Heart left ventricle (tissue), 16 donors: ENCODE measurements around the gene TXNRD3. TPM values are rescaled to one million over a fixed set of nuclear protein-coding genes. Genes with fewer than 3 reads are reported as not detected.

Experiments used
- ATAC-seq, 4 donors: fragments of 200-7000 bp; cut with Tn5 transposase; one replicate each; pipeline ENCODE4 v1.9.1; 2020 to 2022; ENCODE audit warnings: moderate library complexity in 4 of 4, mild to moderate bottlenecking in 3 of 4, moderate number of reproducible peaks in 1 of 4
- DNase-seq, 5 donors: peaks; one replicate each; pipeline ENCODE4 v3.0.0-alpha.2; 2020
- H3K27ac ChIP-seq, 12 donors: fragments of 200-600 bp; sonication (generic) in 4 of 12; one replicate each; pipeline versions ENCODE4 v1.5.0 to v1.8.0; 2016 to 2022; ENCODE audit warnings: mild to moderate bottlenecking in 2 of 12
- H3K27me3 ChIP-seq, 9 donors: fragments of 200-600 bp; sonication (generic) in 2 of 9; one replicate each; pipeline versions ENCODE4 v1.5.1 to v1.8.0; 2016 to 2022; ENCODE audit warnings: mild to moderate bottlenecking in 3 of 9
- H3K36me3 ChIP-seq, 9 donors: fragments of 200-600 bp; sonication (generic) in 2 of 9; one replicate each; pipeline versions ENCODE4 v1.5.0 to v1.8.0; 2018 to 2022; ENCODE audit warnings: mild to moderate bottlenecking in 2 of 9
- H3K4me1 ChIP-seq, 12 donors: fragments of 200-600 bp; sonication (generic) in 4 of 12; one replicate each; pipeline versions ENCODE4 v1.5.0 to v1.8.0; 2016 to 2022; ENCODE audit warnings: mild to moderate bottlenecking in 3 of 12
- H3K4me3 ChIP-seq, 12 donors: fragments of 200-600 bp; sonication (generic) in 4 of 12; one replicate each; pipeline versions ENCODE4 v1.5.0 to v1.8.0; 2017 to 2022; ENCODE audit warnings: mild to moderate bottlenecking in 9 of 12, moderate library complexity in 4 of 12
- H3K9me3 ChIP-seq, 12 donors: fragments of 200-600 bp; sonication (generic) in 4 of 12; one replicate each; pipeline versions ENCODE4 v1.5.0 to v1.8.0; 2016 to 2022; ENCODE audit warnings: mild to moderate bottlenecking in 1 of 12
- CTCF ChIP-seq, 12 donors: fragments of 200-600 bp; sonication (generic) in 4 of 12; IDR thresholded peaks; one replicate each; pipeline versions ENCODE4 v1.5.0 to v1.8.0; 2018 to 2022; ENCODE audit warnings: antibody characterized with exemption in 12 of 12, mild to moderate bottlenecking in 5 of 12
- POLR2A ChIP-seq, 2 donors: fragments of 450-650 bp; IDR thresholded peaks; one replicate each; pipeline ENCODE4 v1.6.1; 2017; ENCODE audit warnings: antibody characterized with exemption in 2 of 2, mild to moderate bottlenecking in 2 of 2, moderate library complexity in 2 of 2
- WGBS, 4 donors: extraction: QIAGEN DNeasy Blood & Tissue Kit in 2 of 4; methylation state at CpG; one replicate each; pipeline versions ENCODE4 v1.1.5 to v1.1.7; 2013 to 2018; 5-methylcytosine and 5-hydroxymethylcytosine counted together
- intact Hi-C, 10 donors: fragments of 100-400 bp; cut with DNase I; formaldehyde crosslinking; loops; one replicate each; pipeline versions ENCODE4 v1.11.1 to v1.14.2; 2022
- polyA plus RNA-seq, 2 donors: library from polyadenylated mRNA; stranded (reverse); fragments of 200-250 nt; gene quantifications; one replicate each; pipeline ENCODE4 v1.2.3, GENCODE V29; 2013
- total RNA-seq, 9 donors: library from RNA; depleted of rRNA in 2 of 9; stranded (reverse); fragments of >200 nt in 2 of 9; fragmentation: NEBNext Ultra II Directional in 3 of 9; extraction: Animal tissue kit (Norgen Biotek cat#: 25700) in 3 of 9; gene quantifications; one replicate each; pipeline versions ENCODE4 v1.1.0 to v1.2.4, GENCODE V29; 2016 to 2023
- donor health status: ischemic (EF 13 %, LVEDD 7.1; RV severe dilation, severe dysfunction).
- donor health status: healthy with polysubstance abuse.
- donor health status: DM: no; HTN: yes; CAD: no.
- donor health status: DM: no; HTN: no; CAD: no.
- donor health status: ischemic (EF 25% LVEDD 6.9; RV normal size, moderate dysfunction).
- donor health status: ischemic (EF 25% LVEDD 5.7; RV mildly dilated, moderate dysfunction).
- donor health status: healthy.
- donor health status: DM: yes; HTN: yes; CAD: no.
- donor health status: ischemic (EF 35%, LVEDD 5.7; RV mildly dilated, moderate dysfunction).
- donor health status: nonischemic (EF 11% LVEDD 7.7; RV severe dilation, severe dysfunction).
- donor health status: DM: yes; HTN: yes; CAD: no.
- donor health status: PGD.
- donor health status: ischemic (EF 29% LVEDD 5.4; RV normal size, mild dysfunction).
- donor health status: nonischemic (EF 23%, LVEDD 6.1; RV moderate dilation, normal function).

TXNRD3 gene
- total and polyA plus RNA-seq, 11 donors, result 1.7 to 8.2 (median 5.7) TPM

GRCh38 chr3:126661532-126662364 is 6.8 kb upstream of the TXNRD3 start:
- TF ChIP-seq CTCF (IDR thresholded peaks at IDR 0.05) (no peak), POLR2A (IDR thresholded peaks at IDR 0.05) (no peak)
- intact Hi-C loops, result no loop called here
- Histone ChIP-seq H3K27me3 (peaks cover 0 to 16% (median 0%) of the 10 kb centered on the region in 9 donors), H3K27ac (no peak overlapping the region), H3K36me3 (no peaks in the 10 kb centered on the region), H3K4me3 (no peak overlapping the region), H3K9me3 (no peaks in the 10 kb centered on the region), H3K4me1 (peaks cover 0 to 6% (median 0%) of the 10 kb centered on the region in 12 donors)
- WGBS, 4 donors, result 60 to 84% (median 63%) methylated on average over 7 to 11 of the region's 11 CpGs
- ATAC-seq (peak; percentile 61 to 82 (median 77)), DNase-seq (peak in 1 of 5 donors; percentile 55)

- H3K27ac ChIP-seq, result no peak overlapping the region
- DNase-seq (no peak), ATAC-seq (no peak)
- H3K4me1 ChIP-seq, result peaks cover 0 to 8% (median 1%) of the 10 kb centered on the region in 12 donors
- H3K9me3 ChIP-seq, result no peaks in the 10 kb centered on the region
- intact Hi-C loops, result loop anchor here in 1 of 10 donors (10.0 kb wide), 1 partner anchor 135 kb away; the partner anchor contains the start of gene CHST13
- H3K27me3 ChIP-seq, result peaks cover 0 to 16% (median 0%) of the 10 kb centered on the region in 9 donors
- no peak overlapping the region for H3K4me3 ChIP-seq
- WGBS, 4 donors, result 44 to 50% (median 47%) methylated on average over 16 to 19 of the region's 19 CpGs
- no peaks in the 10 kb centered on the region for H3K36me3 ChIP-seq
- TF ChIP-seq CTCF (IDR thresholded peaks at IDR 0.05) (peak in 8 of 12 donors; percentile 7 to 45 (median 14)), POLR2A (IDR thresholded peaks at IDR 0.05) (no peak)
These were observed 5.3 kb upstream of the TXNRD3 start for GRCh38 chr3:126659915-126660886.

- TF ChIP-seq CTCF (IDR thresholded peaks at IDR 0.05), result no peak
- TF ChIP-seq POLR2A (IDR thresholded peaks at IDR 0.05), result no peak
- ATAC-seq (no peak), DNase-seq (no peak)
- WGBS, 4 donors, result 85 to 91% (median 89%) methylated on average over 3 of the region's 3 CpGs
- Histone ChIP-seq H3K27me3 (peaks cover 0 to 21% (median 0%) of the 10 kb centered on the region in 9 donors), H3K36me3 (no peaks in the 10 kb centered on the region), H3K9me3 (no peaks in the 10 kb centered on the region), H3K4me1 (peaks cover 0 to 23% (median 7%) of the 10 kb centered on the region in 12 donors), H3K4me3 (no peak overlapping the region), H3K27ac (no peak overlapping the region)
- intact Hi-C loops, result loop anchor here in 1 of 10 donors (10.0 kb wide), 1 partner anchor 134 kb away; the partner anchor contains the start of gene CHST13
These were observed 3.7 kb upstream of the TXNRD3 start for GRCh38 chr3:126658584-126658983.
